WTC11 (cell line): ENCODE results near the gene AHSP. TPM values are rescaled to one million over a fixed set of nuclear protein-coding genes. Genes with fewer than 3 reads are reported as not detected.

Source experiments
- ATAC-seq: fragments of 200-7000 bp; cut with Tn5 transposase; 2 replicates; pipeline ENCODE4 v1.10.0; 2021; ENCODE audit warnings: mild to moderate bottlenecking, moderate library complexity
- CTCF ChIA-PET: fragments of 300-600 bp; sonication (Branson Sonifier 250); formaldehyde crosslinking; loops from one replicate; lab custom pipeline; 2021; ENCODE audit warnings: antibody characterized with exemption; lab: Charles Lee
- POLR2A ChIA-PET: fragments of 350-600 bp; sonication (Branson Sonifier 250); formaldehyde crosslinking; loops from one replicate; lab custom pipeline; 2021; ENCODE audit warnings: antibody characterized with exemption; lab: Charles Lee
- DNase-seq: peaks from one replicate; pipeline ENCODE4 v3.0.0; 2021; ENCODE audit warnings: low spot score
- H3K27ac Mint-ChIP-seq: 2 replicates; pipeline ENCODE4 v1.8.0; 2021; ENCODE audit warnings: mixed read lengths
- H3K27me3 Mint-ChIP-seq: 2 replicates; pipeline ENCODE4 v1.8.0; 2021; ENCODE audit warnings: low read depth, mild to moderate bottlenecking, moderate library complexity, mixed read lengths
- H3K36me3 Mint-ChIP-seq: 2 replicates; pipeline ENCODE4 v1.8.0; 2021; ENCODE audit warnings: mixed read lengths
- H3K4me1 Mint-ChIP-seq: 2 replicates; pipeline ENCODE4 v1.8.0; 2022; ENCODE audit warnings: mixed read lengths
- H3K4me3 Mint-ChIP-seq: 2 replicates; pipeline ENCODE4 v1.8.0; 2021; ENCODE audit warnings: mild to moderate bottlenecking, moderate library complexity, mixed read lengths
- H3K9me3 Mint-ChIP-seq: 2 replicates; pipeline ENCODE4 v1.8.0; 2021; ENCODE audit warnings: mixed read lengths
- EMX1 ChIP-seq: fragments of 250-450 bp; sonication (Bioruptor Pico); IDR thresholded peaks from 2 replicates; pipeline ENCODE4 v1.8.0; 2021; ENCODE audit warnings: mild to moderate bottlenecking
- IRF2 ChIP-seq: sonication (generic); formaldehyde crosslinking; IDR thresholded peaks from 2 replicates; pipeline ENCODE4 v1.8.0; 2022; ENCODE audit warnings: low read depth, missing genetic modification reagents, borderline replicate concordance
- MAX ChIP-seq: sonication (generic); formaldehyde crosslinking; IDR thresholded peaks from 2 replicates; pipeline ENCODE4 v1.8.0; 2022; ENCODE audit warnings: mild to moderate bottlenecking, missing genetic modification reagents
- SMAD4 ChIP-seq: sonication (generic); formaldehyde crosslinking; IDR thresholded peaks from 2 replicates; pipeline ENCODE4 v1.8.0; 2022; ENCODE audit warnings: mild to moderate bottlenecking, missing genetic modification reagents
- ZNF263 ChIP-seq: sonication (generic); formaldehyde crosslinking; IDR thresholded peaks from 2 replicates; pipeline ENCODE4 v1.8.1; 2022; ENCODE audit warnings: low read depth, mild to moderate bottlenecking, moderate library complexity, missing genetic modification reagents
- ZNF317 ChIP-seq: sonication (generic); formaldehyde crosslinking; IDR thresholded peaks from 2 replicates; pipeline ENCODE4 v1.8.1; 2023; ENCODE audit warnings: low read depth, mild to moderate bottlenecking, moderate library complexity, missing genetic modification reagents, borderline replicate concordance
- ZNF425 ChIP-seq: fragments of 250-450 bp; sonication (Bioruptor Pico); conservative IDR thresholded peaks from 2 replicates; pipeline ENCODE4 v1.9.0; 2021; ENCODE audit warnings: mild to moderate bottlenecking
- total RNA-seq: library from RNA; stranded (reverse); gene quantifications from 3 replicates; pipeline ENCODE4 v1.2.3, GENCODE V29; 2021
- TF ChIP-seq, protein P1 (sequence below): fragments of 250-450 bp; sonication (Bioruptor Pico); IDR thresholded peaks from 2 replicates; pipeline ENCODE4 v1.9.0; 2021; ENCODE audit warnings: mild to moderate bottlenecking, borderline replicate concordance
- TF ChIP-seq, protein P2 (sequence below): sonication (generic); formaldehyde crosslinking; conservative IDR thresholded peaks from 2 replicates; pipeline ENCODE4 v1.8.1; 2023; ENCODE audit warnings: mild to moderate bottlenecking, low read depth, missing genetic modification reagents, moderate library complexity
- TF ChIP-seq, protein P3 (sequence below): sonication (generic); formaldehyde crosslinking; IDR thresholded peaks from 2 replicates; pipeline ENCODE4 v1.8.1; 2022; ENCODE audit warnings: low read depth, missing genetic modification reagents, borderline replicate concordance

Gene AHSP
- total RNA-seq, 1 experiment from 2014 or later: 0.81 TPM

- TF ChIP-seq, protein P1, sequence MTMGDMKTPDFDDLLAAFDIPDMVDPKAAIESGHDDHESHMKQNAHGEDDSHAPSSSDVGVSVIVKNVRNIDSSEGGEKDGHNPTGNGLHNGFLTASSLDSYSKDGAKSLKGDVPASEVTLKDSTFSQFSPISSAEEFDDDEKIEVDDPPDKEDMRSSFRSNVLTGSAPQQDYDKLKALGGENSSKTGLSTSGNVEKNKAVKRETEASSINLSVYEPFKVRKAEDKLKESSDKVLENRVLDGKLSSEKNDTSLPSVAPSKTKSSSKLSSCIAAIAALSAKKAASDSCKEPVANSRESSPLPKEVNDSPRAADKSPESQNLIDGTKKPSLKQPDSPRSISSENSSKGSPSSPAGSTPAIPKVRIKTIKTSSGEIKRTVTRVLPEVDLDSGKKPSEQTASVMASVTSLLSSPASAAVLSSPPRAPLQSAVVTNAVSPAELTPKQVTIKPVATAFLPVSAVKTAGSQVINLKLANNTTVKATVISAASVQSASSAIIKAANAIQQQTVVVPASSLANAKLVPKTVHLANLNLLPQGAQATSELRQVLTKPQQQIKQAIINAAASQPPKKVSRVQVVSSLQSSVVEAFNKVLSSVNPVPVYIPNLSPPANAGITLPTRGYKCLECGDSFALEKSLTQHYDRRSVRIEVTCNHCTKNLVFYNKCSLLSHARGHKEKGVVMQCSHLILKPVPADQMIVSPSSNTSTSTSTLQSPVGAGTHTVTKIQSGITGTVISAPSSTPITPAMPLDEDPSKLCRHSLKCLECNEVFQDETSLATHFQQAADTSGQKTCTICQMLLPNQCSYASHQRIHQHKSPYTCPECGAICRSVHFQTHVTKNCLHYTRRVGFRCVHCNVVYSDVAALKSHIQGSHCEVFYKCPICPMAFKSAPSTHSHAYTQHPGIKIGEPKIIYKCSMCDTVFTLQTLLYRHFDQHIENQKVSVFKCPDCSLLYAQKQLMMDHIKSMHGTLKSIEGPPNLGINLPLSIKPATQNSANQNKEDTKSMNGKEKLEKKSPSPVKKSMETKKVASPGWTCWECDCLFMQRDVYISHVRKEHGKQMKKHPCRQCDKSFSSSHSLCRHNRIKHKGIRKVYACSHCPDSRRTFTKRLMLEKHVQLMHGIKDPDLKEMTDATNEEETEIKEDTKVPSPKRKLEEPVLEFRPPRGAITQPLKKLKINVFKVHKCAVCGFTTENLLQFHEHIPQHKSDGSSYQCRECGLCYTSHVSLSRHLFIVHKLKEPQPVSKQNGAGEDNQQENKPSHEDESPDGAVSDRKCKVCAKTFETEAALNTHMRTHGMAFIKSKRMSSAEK: no peak
- TF ChIP-seq SMAD4 (CRISPR knock-in tag) (no peak), IRF2 (no peak), ZNF425 (CRISPR knock-in tag) (no peak), ZNF263 (no peak)
- TF ChIP-seq, protein P2, sequence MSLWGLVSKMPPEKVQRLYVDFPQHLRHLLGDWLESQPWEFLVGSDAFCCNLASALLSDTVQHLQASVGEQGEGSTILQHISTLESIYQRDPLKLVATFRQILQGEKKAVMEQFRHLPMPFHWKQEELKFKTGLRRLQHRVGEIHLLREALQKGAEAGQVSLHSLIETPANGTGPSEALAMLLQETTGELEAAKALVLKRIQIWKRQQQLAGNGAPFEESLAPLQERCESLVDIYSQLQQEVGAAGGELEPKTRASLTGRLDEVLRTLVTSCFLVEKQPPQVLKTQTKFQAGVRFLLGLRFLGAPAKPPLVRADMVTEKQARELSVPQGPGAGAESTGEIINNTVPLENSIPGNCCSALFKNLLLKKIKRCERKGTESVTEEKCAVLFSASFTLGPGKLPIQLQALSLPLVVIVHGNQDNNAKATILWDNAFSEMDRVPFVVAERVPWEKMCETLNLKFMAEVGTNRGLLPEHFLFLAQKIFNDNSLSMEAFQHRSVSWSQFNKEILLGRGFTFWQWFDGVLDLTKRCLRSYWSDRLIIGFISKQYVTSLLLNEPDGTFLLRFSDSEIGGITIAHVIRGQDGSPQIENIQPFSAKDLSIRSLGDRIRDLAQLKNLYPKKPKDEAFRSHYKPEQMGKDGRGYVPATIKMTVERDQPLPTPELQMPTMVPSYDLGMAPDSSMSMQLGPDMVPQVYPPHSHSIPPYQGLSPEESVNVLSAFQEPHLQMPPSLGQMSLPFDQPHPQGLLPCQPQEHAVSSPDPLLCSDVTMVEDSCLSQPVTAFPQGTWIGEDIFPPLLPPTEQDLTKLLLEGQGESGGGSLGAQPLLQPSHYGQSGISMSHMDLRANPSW (CRISPR knock-in tag): no peak
These were observed 15.1 kb downstream of the AHSP start (continued) for GRCh38 chr16:31542763-31543162.

GRCh38 chr16:31561426-31562233 lies 33.9 kb downstream of the AHSP start:
- Mint-ChIP-seq H3K4me1 (no peaks in the 10 kb centered on the region), H3K27me3 (peaks cover 41% of the 10 kb centered on the region), H3K9me3 (peaks cover 76% of the 10 kb centered on the region), H3K27ac (no peak overlapping the region), H3K4me3 (no peak overlapping the region), H3K36me3 (peaks cover 33% of the 10 kb centered on the region)
- no peak for TF ChIP-seq MAX (CRISPR knock-in tag)
- TF ChIP-seq ZNF317 (CRISPR knock-in tag): no peak
- TF ChIP-seq, protein P3, sequence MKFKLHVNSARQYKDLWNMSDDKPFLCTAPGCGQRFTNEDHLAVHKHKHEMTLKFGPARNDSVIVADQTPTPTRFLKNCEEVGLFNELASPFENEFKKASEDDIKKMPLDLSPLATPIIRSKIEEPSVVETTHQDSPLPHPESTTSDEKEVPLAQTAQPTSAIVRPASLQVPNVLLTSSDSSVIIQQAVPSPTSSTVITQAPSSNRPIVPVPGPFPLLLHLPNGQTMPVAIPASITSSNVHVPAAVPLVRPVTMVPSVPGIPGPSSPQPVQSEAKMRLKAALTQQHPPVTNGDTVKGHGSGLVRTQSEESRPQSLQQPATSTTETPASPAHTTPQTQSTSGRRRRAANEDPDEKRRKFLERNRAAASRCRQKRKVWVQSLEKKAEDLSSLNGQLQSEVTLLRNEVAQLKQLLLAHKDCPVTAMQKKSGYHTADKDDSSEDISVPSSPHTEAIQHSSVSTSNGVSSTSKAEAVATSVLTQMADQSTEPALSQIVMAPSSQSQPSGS (CRISPR knock-in tag): no peak
- TF ChIP-seq EMX1: no peak
- CTCF ChIA-PET: no interaction called here
- DNase-seq (no peak), ATAC-seq (no peak)
- POLR2A ChIA-PET: no interaction called here
